Measurements from ENCODE around the gene NSUN6. TPM values are rescaled to one million over a fixed set of nuclear protein-coding genes. Genes with fewer than 3 reads are reported as not detected.

NSUN6 gene
- total and polyA plus RNA-seq, 4 donors = 16.3 to 47.6 (median 25.0) TPM

DNA sequence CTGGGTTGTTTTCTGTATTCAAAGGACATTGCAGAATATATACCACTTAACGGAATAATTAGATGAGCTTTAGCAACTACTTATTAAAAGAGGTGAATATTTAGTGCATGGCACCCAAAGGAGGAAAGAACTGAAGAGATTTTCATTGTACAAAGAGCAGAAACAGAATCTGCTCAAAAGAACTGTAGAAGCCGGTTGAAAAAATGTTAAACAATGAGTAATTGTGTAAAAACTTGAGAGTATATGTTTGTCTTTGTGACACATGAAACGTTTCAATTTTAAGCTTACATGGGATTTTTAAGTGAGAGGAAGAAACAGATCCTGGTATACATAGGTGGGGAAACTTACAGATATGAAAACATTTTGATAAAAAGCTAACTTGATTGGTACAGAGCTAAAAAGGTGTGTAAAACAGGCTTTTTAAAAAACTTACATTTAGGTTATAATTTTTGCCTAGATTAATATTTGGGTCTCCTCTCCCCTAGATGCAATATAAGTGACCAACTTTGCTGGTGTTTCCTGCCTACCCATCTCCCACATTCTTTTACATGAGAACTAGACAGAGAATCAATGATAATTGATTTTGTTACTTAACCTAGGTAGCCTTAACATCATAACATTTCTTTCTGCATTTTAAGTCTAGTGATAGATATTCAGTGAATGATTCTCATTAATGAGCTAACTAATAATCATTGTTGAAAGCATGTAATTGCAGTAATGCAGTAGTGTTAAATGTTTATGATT is 14.6 kb upstream of the NSUN6 start:
- Histone ChIP-seq H3K4me1 (ENCODE audit: control insufficient read depth in 4 of 4, insufficient read depth in 4 of 4, low read length in 3 of 4) (peaks cover 12 to 42% (median 33%) of the 10 kb centered on the region in 4 donors), H3K9ac (ENCODE audit: low read depth in 1 of 2, low read length in 2 of 2) (no peak overlapping the region), H3K27me3 (ENCODE audit: control insufficient read depth in 4 of 4, insufficient read depth in 4 of 4, low read length in 3 of 4) (no peaks in the 10 kb centered on the region), H3K4me3 (ENCODE audit: low read depth in 1 of 3, low read length in 3 of 3) (no peak overlapping the region), H3K36me3 (ENCODE audit: control insufficient read depth in 4 of 4, insufficient read depth in 3 of 4, low read depth in 1 of 4, low read length in 3 of 4) (peaks cover 0 to 13% (median 12%) of the 10 kb centered on the region in 4 donors), H3K9me3 (ENCODE audit: control insufficient read depth in 4 of 4, low read length in 3 of 4) (no peaks in the 10 kb centered on the region), H3K27ac (ENCODE audit: low read depth in 1 of 2, low read length in 2 of 2) (no peak overlapping the region)
- TF ChIP-seq YY1 (IDR thresholded peaks at IDR 0.05) = no peak
- TF ChIP-seq, protein P1, sequence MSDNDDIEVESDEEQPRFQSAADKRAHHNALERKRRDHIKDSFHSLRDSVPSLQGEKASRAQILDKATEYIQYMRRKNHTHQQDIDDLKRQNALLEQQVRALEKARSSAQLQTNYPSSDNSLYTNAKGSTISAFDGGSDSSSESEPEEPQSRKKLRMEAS (IDR thresholded peaks at IDR 0.05) = no peak
- TF ChIP-seq CTCF (IDR thresholded peaks at IDR 0.05; ENCODE audit: low read depth, low read length, missing input control) = no peak
- no peak for TF ChIP-seq NR2F2 (IDR thresholded peaks at IDR 0.05)
- TF ChIP-seq FOXA1 (IDR thresholded peaks at IDR 0.05) = no peak
- no peak for TF ChIP-seq EGR1 (IDR thresholded peaks at IDR 0.05; ENCODE audit: low read depth in 2 of 2)
- no peak for TF ChIP-seq HNF4A (conservative IDR thresholded peaks at IDR 0.05)
- no peak for TF ChIP-seq JUND (IDR thresholded peaks at IDR 0.05)
- no peak for TF ChIP-seq SP1 (IDR thresholded peaks at IDR 0.05)
- TF ChIP-seq, protein P2, sequence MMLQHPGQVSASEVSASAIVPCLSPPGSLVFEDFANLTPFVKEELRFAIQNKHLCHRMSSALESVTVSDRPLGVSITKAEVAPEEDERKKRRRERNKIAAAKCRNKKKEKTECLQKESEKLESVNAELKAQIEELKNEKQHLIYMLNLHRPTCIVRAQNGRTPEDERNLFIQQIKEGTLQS (IDR thresholded peaks at IDR 0.05) = no peak
- TF ChIP-seq RAD21 (IDR thresholded peaks at IDR 0.05) = no peak
- no peak for TF ChIP-seq HNF4G (IDR thresholded peaks at IDR 0.05)
- TF ChIP-seq, protein P3, sequence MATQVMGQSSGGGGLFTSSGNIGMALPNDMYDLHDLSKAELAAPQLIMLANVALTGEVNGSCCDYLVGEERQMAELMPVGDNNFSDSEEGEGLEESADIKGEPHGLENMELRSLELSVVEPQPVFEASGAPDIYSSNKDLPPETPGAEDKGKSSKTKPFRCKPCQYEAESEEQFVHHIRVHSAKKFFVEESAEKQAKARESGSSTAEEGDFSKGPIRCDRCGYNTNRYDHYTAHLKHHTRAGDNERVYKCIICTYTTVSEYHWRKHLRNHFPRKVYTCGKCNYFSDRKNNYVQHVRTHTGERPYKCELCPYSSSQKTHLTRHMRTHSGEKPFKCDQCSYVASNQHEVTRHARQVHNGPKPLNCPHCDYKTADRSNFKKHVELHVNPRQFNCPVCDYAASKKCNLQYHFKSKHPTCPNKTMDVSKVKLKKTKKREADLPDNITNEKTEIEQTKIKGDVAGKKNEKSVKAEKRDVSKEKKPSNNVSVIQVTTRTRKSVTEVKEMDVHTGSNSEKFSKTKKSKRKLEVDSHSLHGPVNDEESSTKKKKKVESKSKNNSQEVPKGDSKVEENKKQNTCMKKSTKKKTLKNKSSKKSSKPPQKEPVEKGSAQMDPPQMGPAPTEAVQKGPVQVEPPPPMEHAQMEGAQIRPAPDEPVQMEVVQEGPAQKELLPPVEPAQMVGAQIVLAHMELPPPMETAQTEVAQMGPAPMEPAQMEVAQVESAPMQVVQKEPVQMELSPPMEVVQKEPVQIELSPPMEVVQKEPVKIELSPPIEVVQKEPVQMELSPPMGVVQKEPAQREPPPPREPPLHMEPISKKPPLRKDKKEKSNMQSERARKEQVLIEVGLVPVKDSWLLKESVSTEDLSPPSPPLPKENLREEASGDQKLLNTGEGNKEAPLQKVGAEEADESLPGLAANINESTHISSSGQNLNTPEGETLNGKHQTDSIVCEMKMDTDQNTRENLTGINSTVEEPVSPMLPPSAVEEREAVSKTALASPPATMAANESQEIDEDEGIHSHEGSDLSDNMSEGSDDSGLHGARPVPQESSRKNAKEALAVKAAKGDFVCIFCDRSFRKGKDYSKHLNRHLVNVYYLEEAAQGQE (IDR thresholded peaks at IDR 0.05) = no peak
- TF ChIP-seq RXRA (IDR thresholded peaks at IDR 0.05) = no peak
- TF ChIP-seq, protein P4, sequence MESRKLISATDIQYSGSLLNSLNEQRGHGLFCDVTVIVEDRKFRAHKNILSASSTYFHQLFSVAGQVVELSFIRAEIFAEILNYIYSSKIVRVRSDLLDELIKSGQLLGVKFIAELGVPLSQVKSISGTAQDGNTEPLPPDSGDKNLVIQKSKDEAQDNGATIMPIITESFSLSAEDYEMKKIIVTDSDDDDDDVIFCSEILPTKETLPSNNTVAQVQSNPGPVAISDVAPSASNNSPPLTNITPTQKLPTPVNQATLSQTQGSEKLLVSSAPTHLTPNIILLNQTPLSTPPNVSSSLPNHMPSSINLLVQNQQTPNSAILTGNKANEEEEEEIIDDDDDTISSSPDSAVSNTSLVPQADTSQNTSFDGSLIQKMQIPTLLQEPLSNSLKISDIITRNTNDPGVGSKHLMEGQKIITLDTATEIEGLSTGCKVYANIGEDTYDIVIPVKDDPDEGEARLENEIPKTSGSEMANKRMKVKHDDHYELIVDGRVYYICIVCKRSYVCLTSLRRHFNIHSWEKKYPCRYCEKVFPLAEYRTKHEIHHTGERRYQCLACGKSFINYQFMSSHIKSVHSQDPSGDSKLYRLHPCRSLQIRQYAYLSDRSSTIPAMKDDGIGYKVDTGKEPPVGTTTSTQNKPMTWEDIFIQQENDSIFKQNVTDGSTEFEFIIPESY (IDR thresholded peaks at IDR 0.05) = no peak
- no peak for DNase-seq (ENCODE audit: low spot score)
- WGBS = 64% methylated on average over 3 of the region's 3 CpGs
